Esophagus (tissue), 2 donors: ENCODE data around the gene VTN. TPM values are rescaled to one million over a fixed set of nuclear protein-coding genes. Genes with fewer than 3 reads are reported as not detected.
A peak's percentile ranks its signal among the peaks of the same experiment; 100 is the strongest.

Experiments used
- H3K27ac ChIP-seq, 2 donors: one replicate each; pipeline ENCODE4 v1.5.1; 2013; ENCODE audit warnings: low read depth in 2 of 2, mild to moderate bottlenecking in 2 of 2, inconsistent platforms in 1 of 2, low read length in 1 of 2, moderate library complexity in 1 of 2
- H3K27me3 ChIP-seq, 2 donors: one replicate each; pipeline ENCODE4 v1.6.1; 2013; ENCODE audit warnings: low read length in 2 of 2, control low read depth in 1 of 2, mild to moderate bottlenecking in 1 of 2; ENCODE audit not compliant: insufficient read depth in 2 of 2, control insufficient read depth in 1 of 2
- H3K36me3 ChIP-seq, 2 donors: one replicate each; pipeline ENCODE4 v1.6.1; 2013; ENCODE audit warnings: low read length in 1 of 2; ENCODE audit not compliant: control insufficient read depth in 2 of 2, insufficient read depth in 2 of 2
- H3K4me1 ChIP-seq, 2 donors: one replicate each; pipeline ENCODE4 v1.6.1; 2013; ENCODE audit warnings: low read length in 1 of 2; ENCODE audit not compliant: control insufficient read depth in 2 of 2, insufficient read depth in 2 of 2
- H3K4me3 ChIP-seq, 2 donors: one replicate each; pipeline ENCODE4 v1.5.1; 2013; ENCODE audit warnings: low read length in 2 of 2, mild to moderate bottlenecking in 2 of 2, low read depth in 1 of 2, moderate library complexity in 1 of 2
- H3K9me3 ChIP-seq, 2 donors: one replicate each; pipeline ENCODE4 v1.6.1; 2013; ENCODE audit warnings: mild to moderate bottlenecking in 2 of 2, low read depth in 1 of 2, low read length in 1 of 2, moderate library complexity in 1 of 2; ENCODE audit not compliant: control insufficient read depth in 2 of 2, insufficient read depth in 1 of 2
- WGBS, 2 donors: extraction: QIAGEN DNeasy Blood & Tissue Kit; methylation state at CpG; one replicate each; pipeline ENCODE4 v1.1.7; 2013; 5-methylcytosine and 5-hydroxymethylcytosine counted together
- polyA plus RNA-seq, 2 donors: library from polyadenylated mRNA; stranded (reverse); fragments of 200-250 nt; gene quantifications; one replicate each; pipeline ENCODE4 v1.2.3, GENCODE V29; 2013
- donor health status: healthy with polysubstance abuse.
- donor health status: Bipolar disorder and iron deficiency.

The VTN gene
- polyA plus RNA-seq, 2 donors: 0.22 to 0.51 TPM

DNA sequence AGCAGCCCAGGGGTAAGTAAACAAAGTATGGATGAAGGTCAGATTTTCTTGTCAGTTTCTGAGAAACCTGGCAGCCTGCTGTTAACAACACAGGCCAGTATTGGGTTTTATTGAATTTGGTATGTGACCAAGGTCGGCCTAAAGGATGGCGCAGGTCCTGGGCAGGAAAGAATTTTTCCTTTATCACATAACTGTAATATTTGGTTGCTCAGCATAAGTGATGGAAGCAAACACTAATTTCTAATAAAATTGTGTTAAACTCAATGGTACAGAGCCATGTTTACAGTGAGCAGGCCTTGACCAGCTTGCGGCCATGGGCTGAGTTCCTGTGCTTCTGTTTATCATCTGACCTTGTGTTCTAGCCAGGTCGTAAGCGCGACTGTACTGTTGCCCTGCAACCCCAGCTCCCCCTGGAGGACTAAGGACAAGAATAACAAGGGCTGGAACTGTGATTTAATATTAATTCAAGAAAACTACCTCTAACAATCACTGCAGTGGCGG, 23.3 kb downstream of the VTN start:
- peaks cover 3 to 8% of the 10 kb centered on the region in 2 donors for H3K4me1 ChIP-seq
- no peaks in the 10 kb centered on the region for H3K27me3 ChIP-seq
- H3K27ac ChIP-seq: no peak overlapping the region
- H3K9me3 ChIP-seq: no peaks in the 10 kb centered on the region
- no peak overlapping the region for H3K4me3 ChIP-seq
- 49 to 52% methylated on average over 7 of the region's 7 CpGs for WGBS, 2 donors
- peaks cover 35 to 58% of the 10 kb centered on the region in 2 donors for H3K36me3 ChIP-seq

GRCh38 chr17:28346199-28346580, 23.9 kb downstream of the VTN start:
- Histone ChIP-seq H3K27me3 (no peaks in the 10 kb centered on the region), H3K9me3 (no peaks in the 10 kb centered on the region), H3K36me3 (peaks cover 40 to 58% of the 10 kb centered on the region in 2 donors), H3K4me3 (no peak overlapping the region), H3K27ac (no peak overlapping the region), H3K4me1 (peaks cover 3 to 8% of the 10 kb centered on the region in 2 donors)
- 76 to 85% methylated on average over 2 of the region's 2 CpGs for WGBS, 2 donors

DNA sequence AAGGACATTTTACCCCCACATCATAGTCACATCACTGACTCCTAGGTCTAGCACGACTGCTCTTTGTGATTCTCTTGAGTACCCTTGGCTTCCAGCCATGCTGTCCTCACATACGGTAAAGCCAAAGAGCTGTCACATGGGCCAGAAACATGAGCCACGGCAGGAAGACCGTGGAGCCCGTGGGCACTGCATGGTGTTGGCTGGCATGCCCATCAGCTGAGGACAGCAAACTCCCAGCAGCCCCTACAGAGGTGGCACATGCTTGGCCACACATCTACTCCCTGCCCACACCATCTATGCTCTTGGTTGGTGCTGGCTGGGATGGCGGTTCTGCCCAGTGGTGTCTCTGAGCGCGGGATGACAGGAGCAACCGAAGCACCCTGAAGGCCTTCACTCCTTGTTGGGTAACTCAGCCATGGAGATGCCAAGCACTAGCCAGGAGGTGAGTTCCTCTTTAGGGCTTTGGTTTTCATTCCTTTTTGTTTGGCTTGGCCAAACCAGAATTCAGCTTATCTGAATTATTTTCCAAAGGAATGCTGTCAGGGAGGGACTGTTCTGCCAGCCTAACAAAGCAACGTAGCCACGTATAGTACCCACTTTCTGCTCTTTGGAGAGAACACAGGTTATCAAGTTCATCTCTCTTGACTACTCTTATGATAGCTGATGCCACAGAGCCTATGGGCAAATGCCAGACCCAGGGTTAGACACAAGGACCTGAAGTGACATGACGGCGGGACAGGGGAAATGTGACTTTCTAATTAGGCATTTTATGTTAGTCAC, 24.5 kb downstream of the VTN start:
- peaks cover 39 to 56% of the 10 kb centered on the region in 2 donors for H3K36me3 ChIP-seq
- 65 to 70% methylated on average over 13 of the region's 13 CpGs for WGBS, 2 donors
- no peaks in the 10 kb centered on the region for H3K9me3 ChIP-seq
- peak overlapping the region in 1 of 2 donors; percentile 22 for H3K27ac ChIP-seq
- H3K4me1 ChIP-seq: peaks cover 3 to 8% of the 10 kb centered on the region in 2 donors
- no peaks in the 10 kb centered on the region for H3K27me3 ChIP-seq
- H3K4me3 ChIP-seq: no peak overlapping the region

- Histone ChIP-seq H3K27ac (no peak overlapping the region), H3K4me3 (no peak overlapping the region), H3K9me3 (no peaks in the 10 kb centered on the region), H3K27me3 (no peaks in the 10 kb centered on the region), H3K36me3 (peaks cover 45 to 58% of the 10 kb centered on the region in 2 donors), H3K4me1 (peaks cover 3 to 10% of the 10 kb centered on the region in 2 donors)
- WGBS, 2 donors: 90 to 93% methylated on average over 19 of the region's 19 CpGs
These were observed 25.6 kb downstream of the VTN start for GRCh38 chr17:28344435-28344901.

DNA sequence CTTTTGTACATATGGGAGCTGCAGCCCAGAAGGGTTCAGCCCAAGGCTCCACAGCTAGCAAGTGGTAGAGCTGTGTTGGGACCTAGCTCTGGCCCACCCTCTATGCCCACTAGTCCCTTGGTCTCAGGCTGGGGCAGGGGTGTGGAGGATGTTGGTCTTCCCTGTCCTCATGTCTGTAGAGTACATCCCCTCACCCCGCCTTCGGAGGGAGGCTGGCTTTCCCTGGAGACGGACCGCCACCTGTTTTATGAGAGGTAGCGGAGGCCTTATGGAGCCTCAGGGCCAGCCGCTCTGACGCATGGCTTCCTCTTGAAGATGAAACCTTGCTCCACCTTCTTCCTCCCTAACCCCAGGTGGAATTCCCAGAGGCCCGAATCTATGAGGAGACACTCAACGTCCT, 26.1 kb downstream of the VTN start:
- WGBS, 2 donors: 79 to 94% methylated on average over 9 of the region's 9 CpGs
- H3K4me1 ChIP-seq: peaks cover 3 to 14% of the 10 kb centered on the region in 2 donors
- H3K4me3 ChIP-seq: no peak overlapping the region
- H3K27ac ChIP-seq: no peak overlapping the region
- no peaks in the 10 kb centered on the region for H3K27me3 ChIP-seq
- H3K9me3 ChIP-seq: no peaks in the 10 kb centered on the region
- H3K36me3 ChIP-seq: peaks cover 45 to 59% of the 10 kb centered on the region in 2 donors

DNA sequence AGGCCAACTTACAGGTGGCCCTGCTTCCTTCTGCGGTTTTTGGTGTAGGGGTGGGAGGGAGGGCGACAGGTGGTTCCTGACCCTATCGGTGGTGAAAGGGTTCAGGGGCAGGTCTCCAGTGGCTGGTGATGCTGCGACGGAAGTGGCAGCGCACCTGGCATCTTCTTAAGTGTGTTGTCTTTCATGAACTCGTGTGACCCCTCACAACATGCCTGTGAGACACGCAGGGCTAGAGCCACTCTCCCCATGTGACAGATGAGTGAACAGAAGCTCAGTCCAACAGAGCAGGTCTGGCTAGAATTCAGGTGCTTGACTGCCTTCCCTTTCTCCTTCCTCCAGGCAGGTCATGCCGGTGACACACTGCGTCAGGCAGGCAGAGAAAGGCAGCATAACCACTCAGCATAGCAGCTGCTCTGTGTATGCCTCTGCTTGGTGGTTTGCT, 26.6 kb downstream of the VTN start:
- peaks cover 45 to 55% of the 10 kb centered on the region in 2 donors for H3K36me3 ChIP-seq
- no peaks in the 10 kb centered on the region for H3K27me3 ChIP-seq
- peak overlapping the region in 1 of 2 donors; percentile 14 for H3K27ac ChIP-seq
- WGBS, 2 donors: 72 to 78% methylated on average over 10 of the region's 10 CpGs
- peaks cover 3 to 14% of the 10 kb centered on the region in 2 donors for H3K4me1 ChIP-seq
- H3K9me3 ChIP-seq: no peaks in the 10 kb centered on the region
- H3K4me3 ChIP-seq: no peak overlapping the region

- 90 to 93% methylated on average over 14 of the region's 14 CpGs for WGBS, 2 donors
- H3K4me1 ChIP-seq: peaks cover 2 to 11% of the 10 kb centered on the region in 2 donors
These were observed 27.8 kb downstream of the VTN start for GRCh38 chr17:28342313-28342712.

DNA sequence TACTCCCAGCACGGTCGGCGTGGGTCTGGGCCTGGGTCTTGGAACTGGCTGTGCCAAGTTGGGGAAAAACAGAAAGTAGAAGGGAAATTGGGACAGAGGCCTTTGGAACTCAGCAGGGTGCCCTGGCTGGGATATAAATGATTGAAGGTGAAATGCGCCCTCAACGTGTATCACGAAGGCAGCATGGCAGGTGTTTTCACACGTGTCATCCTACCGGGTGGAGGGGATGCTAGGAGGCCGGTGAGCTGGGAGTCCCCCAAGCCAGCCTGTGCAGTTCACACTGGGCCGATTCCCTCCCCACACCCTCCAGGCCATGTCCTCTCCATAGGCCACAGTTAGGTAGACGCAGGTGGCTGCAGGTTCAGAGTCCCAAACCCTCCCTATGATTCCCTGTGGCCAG, 28.6 kb downstream of the VTN start:
- WGBS, 2 donors: 90 to 94% methylated on average over 11 of the region's 11 CpGs
- Histone ChIP-seq H3K4me3 (no peak overlapping the region), H3K4me1 (peaks cover 0 to 10% of the 10 kb centered on the region in 2 donors), H3K27me3 (no peaks in the 10 kb centered on the region), H3K9me3 (no peaks in the 10 kb centered on the region), H3K27ac (no peak overlapping the region), H3K36me3 (peaks cover 31 to 46% of the 10 kb centered on the region in 2 donors)

More at GRCh38 chr17:28342313-28342712, 27.8 kb downstream of the VTN start:
- no peaks in the 10 kb centered on the region for H3K9me3 ChIP-seq
- H3K36me3 ChIP-seq: peaks cover 36 to 48% of the 10 kb centered on the region in 2 donors
- no peak overlapping the region for H3K4me3 ChIP-seq
- H3K27ac ChIP-seq: no peak overlapping the region
- no peaks in the 10 kb centered on the region for H3K27me3 ChIP-seq

- WGBS, 2 donors: 80 to 84% methylated on average over 6 of the region's 6 CpGs
- Histone ChIP-seq H3K27me3 (no peaks in the 10 kb centered on the region), H3K27ac (no peak overlapping the region), H3K4me1 (peaks cover 0 to 10% of the 10 kb centered on the region in 2 donors), H3K9me3 (no peaks in the 10 kb centered on the region), H3K4me3 (no peak overlapping the region), H3K36me3 (peaks cover 31 to 44% of the 10 kb centered on the region in 2 donors)
These were observed 29.7 kb downstream of the VTN start for GRCh38 chr17:28340374-28340773.
